Measurements from ENCODE around the gene SIRT5. TPM values are rescaled to one million over a fixed set of nuclear protein-coding genes. Genes with fewer than 3 reads are reported as not detected.

Gene SIRT5
- total RNA-seq, 1 experiment from 2014 or later, result 14.3 TPM

DNA sequence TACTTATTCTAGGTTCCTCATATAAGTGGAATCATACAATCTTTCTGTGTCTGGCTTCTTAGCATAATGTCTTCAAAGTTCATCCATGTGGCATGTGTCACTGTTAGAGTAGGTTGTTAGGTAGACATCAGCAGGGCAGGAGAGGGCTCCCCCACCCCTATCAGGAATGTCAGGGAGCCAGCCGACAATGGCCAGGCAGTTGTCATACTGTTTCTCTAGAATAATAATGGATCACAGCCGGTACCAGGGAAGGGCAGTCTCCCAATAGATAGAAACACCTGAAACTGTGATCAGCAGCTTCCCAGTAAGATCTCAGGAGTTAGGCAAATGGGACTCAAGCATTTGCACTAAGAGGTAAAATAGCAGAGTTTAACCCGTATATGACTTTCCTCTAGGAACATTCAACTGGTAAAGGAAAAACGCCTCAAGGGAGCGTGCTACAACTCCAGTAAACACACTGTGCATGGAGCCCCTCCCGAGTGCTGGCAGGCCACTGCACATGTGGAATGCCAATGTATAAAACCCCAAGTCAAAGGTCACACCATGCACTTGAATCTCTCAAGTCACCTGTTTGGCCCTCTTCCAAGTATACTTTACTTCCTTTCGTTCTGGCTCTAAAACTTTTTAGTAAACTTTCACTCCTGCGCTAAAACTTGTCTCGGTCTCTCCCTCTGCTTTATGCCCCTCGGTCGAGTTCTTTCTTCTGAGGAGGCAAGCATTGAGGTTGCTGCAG, 29.8 kb upstream of the SIRT5 start:
- Mint-ChIP-seq H3K27me3 (ENCODE audit: low read depth) (no peaks in the 10 kb centered on the region; the same call in 1 of the 2 replicates), H3K36me3 (ENCODE audit: insufficient read depth in 1 of 3, low read depth in 3 of 3) (peaks cover 0 to 12% (median 2%) of the 10 kb centered on the region in 3 experiments; a peak in 2 of 7 replicates), H3K4me1 (peaks cover 54 to 60% of the 10 kb centered on the region in 2 experiments), H3K4me3 (no peak overlapping the region), H3K27ac (peak overlapping the region in 1 of 3 experiments; percentile 76; a peak in 2 of 7 replicates), H3K9me3 (peaks cover 7 to 10% of the 10 kb centered on the region in 2 experiments)
- H3K18ac ChIP-seq (ENCODE audit: insufficient read length, low read depth, low read length), result no peak overlapping the region
- no peak overlapping the region for H2BK5ac ChIP-seq (ENCODE audit: insufficient read length, low read length)
- no peak for DNase-seq
- H3K79me2 ChIP-seq (ENCODE audit: insufficient read depth, low read length), result no peaks in the 10 kb centered on the region
- no peak overlapping the region for H4K91ac ChIP-seq (ENCODE audit: insufficient read length, low read depth, low read length)
- H2BK120ac ChIP-seq (ENCODE audit: low read depth, low read length, poor library complexity, severe bottlenecking), result no peak overlapping the region
- no peak overlapping the region for H3T11ph ChIP-seq (ENCODE audit: low read length)
- no peaks in the 10 kb centered on the region for H3K79me1 ChIP-seq (ENCODE audit: insufficient read depth, low read depth, low read length, poor library complexity, severe bottlenecking)
- H3K4me1 ChIP-seq (ENCODE audit: insufficient read depth, low read length), result peaks cover 3% of the 10 kb centered on the region; the same call in 1 of the 2 replicates
- no peak overlapping the region for H3K56ac ChIP-seq (ENCODE audit: insufficient read length, low read depth, low read length)
- H3K27me3 ChIP-seq (ENCODE audit: insufficient read depth, low read length), result no peaks in the 10 kb centered on the region
- H3K4ac ChIP-seq (ENCODE audit: low read depth, low read length), result no peak overlapping the region
- H3K23me2 ChIP-seq (ENCODE audit: insufficient read length, low read depth, low read length, poor library complexity, severe bottlenecking), result no peaks in the 10 kb centered on the region
- TF ChIP-seq, protein P1, sequence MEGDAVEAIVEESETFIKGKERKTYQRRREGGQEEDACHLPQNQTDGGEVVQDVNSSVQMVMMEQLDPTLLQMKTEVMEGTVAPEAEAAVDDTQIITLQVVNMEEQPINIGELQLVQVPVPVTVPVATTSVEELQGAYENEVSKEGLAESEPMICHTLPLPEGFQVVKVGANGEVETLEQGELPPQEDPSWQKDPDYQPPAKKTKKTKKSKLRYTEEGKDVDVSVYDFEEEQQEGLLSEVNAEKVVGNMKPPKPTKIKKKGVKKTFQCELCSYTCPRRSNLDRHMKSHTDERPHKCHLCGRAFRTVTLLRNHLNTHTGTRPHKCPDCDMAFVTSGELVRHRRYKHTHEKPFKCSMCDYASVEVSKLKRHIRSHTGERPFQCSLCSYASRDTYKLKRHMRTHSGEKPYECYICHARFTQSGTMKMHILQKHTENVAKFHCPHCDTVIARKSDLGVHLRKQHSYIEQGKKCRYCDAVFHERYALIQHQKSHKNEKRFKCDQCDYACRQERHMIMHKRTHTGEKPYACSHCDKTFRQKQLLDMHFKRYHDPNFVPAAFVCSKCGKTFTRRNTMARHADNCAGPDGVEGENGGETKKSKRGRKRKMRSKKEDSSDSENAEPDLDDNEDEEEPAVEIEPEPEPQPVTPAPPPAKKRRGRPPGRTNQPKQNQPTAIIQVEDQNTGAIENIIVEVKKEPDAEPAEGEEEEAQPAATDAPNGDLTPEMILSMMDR (conservative IDR thresholded peaks at IDR 0.05), result no peak
- no peaks in the 10 kb centered on the region for H3K9me3 ChIP-seq (ENCODE audit: control insufficient read depth, low read depth, low read length)
- no peak overlapping the region for H3K23ac ChIP-seq (ENCODE audit: insufficient read length, low read depth, low read length)
- H3K9ac ChIP-seq (ENCODE audit: extremely low read depth, insufficient read length, low read length), result no peak overlapping the region
- H4K20me1 ChIP-seq (ENCODE audit: control insufficient read depth, insufficient read depth, insufficient read length), result no peaks in the 10 kb centered on the region
- no CpG with 5 or more reads among the region's 11 CpGs for WGBS (ENCODE audit: extremely low coverage, insufficient read length, low lambda C conversion rate)
- no peak overlapping the region for H2AFZ ChIP-seq (ENCODE audit: low read length)
- no peak overlapping the region for H4K5ac ChIP-seq (ENCODE audit: insufficient read length, low read depth, low read length)
- H2BK15ac ChIP-seq (ENCODE audit: low read depth, low read length), result no peak overlapping the region
- no peak overlapping the region for H2BK12ac ChIP-seq (ENCODE audit: insufficient read length, low read depth, low read length)
- no peak overlapping the region for H2AK5ac ChIP-seq (ENCODE audit: insufficient read length, low read length)
- no peak overlapping the region for H4K8ac ChIP-seq (replicated peaks; ENCODE audit: insufficient read length, low read depth, low read length)
- no peak overlapping the region for H3K4me2 ChIP-seq (ENCODE audit: insufficient read depth, insufficient read length, low read length)
- no peak overlapping the region for H3K27ac ChIP-seq (ENCODE audit: insufficient read length, low read depth, low read length)
- no peak overlapping the region for H2BK20ac ChIP-seq (ENCODE audit: low read depth, low read length, poor library complexity, severe bottlenecking)
- no peak overlapping the region for H3K14ac ChIP-seq (ENCODE audit: insufficient read depth, low read length)
